Fibroblast of pulmonary artery (primary cell): ENCODE results near the gene MSLN.
A peak's percentile ranks its signal among the peaks of the same experiment; 100 is the strongest.

ENCODE experiments used
- DNase-seq: peaks from one replicate; pipeline ENCODE4 v3.0.0-alpha.2; 2010; ENCODE audit warnings: low read depth
- H3K4me3 ChIP-seq: replicated peaks from 2 replicates; pipeline ENCODE4 v1.5.1; 2011; ENCODE audit warnings: low read depth, mild to moderate bottlenecking, control low read depth, low read length, moderate library complexity
- CTCF ChIP-seq: IDR thresholded peaks from 2 replicates; pipeline ENCODE4 v1.5.1; 2011; ENCODE audit warnings: mild to moderate bottlenecking, control low read depth, low read length, inconsistent platforms; ENCODE audit errors: missing control alignments

Gene MSLN

GRCh38 chr16:728131-728889, 32.2 kb upstream of the MSLN start:
- H3K4me3 ChIP-seq = peak overlapping the region; percentile 65
- peak; percentile 73 for DNase-seq
- TF ChIP-seq CTCF = no peak

GRCh38 chr16:728890-729744, 31.4 kb upstream of the MSLN start:
- no peak for TF ChIP-seq CTCF
- H3K4me3 ChIP-seq = no peak overlapping the region

GRCh38 chr16:729768-730665, 30.5 kb upstream of the MSLN start:
- TF ChIP-seq CTCF = no peak

More at GRCh38 chr16:728890-729744, 31.4 kb upstream of the MSLN start:
- DNase-seq = no peak

GRCh38 chr16:730666-731509, 29.6 kb upstream of the MSLN start:
- DNase-seq = no peak
- TF ChIP-seq CTCF = no peak
- H3K4me3 ChIP-seq = no peak overlapping the region

More at GRCh38 chr16:729768-730665, 30.5 kb upstream of the MSLN start:
- DNase-seq = no peak
- no peak overlapping the region for H3K4me3 ChIP-seq

GRCh38 chr16:732332-732731, 28.2 kb upstream of the MSLN start:
- no peak overlapping the region for H3K4me3 ChIP-seq
- TF ChIP-seq CTCF = no peak
- no peak for DNase-seq

DNA sequence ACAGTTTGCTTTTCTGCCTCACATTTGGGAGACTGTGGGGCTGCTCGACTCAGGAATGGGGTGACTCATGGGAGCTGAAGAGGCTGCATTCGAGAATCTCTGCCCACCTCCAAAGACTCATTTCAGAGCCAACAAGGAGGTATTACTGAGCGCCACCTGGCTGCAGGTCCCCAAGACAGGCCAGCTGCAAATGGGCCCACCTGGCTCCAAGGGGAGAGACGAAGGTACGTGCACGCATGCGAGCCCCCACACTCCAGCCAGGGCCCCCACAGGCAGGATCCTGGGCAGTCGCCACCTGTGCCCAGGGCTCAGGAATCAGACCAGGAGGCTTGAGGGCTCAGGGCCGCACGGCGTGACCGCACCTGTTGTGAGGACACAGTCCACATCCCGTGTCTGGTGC, 27.6 kb upstream of the MSLN start:
- H3K4me3 ChIP-seq = no peak overlapping the region
- TF ChIP-seq CTCF = no peak
- no peak for DNase-seq
